Small intestine (tissue), 7 donors: ENCODE results near the gene LAMA3. TPM values are rescaled to one million over a fixed set of nuclear protein-coding genes. Genes with fewer than 3 reads are reported as not detected.
A peak's percentile ranks its signal among the peaks of the same experiment; 100 is the strongest.

Experiments used
- DNase-seq, 2 donors: peaks; one replicate each; pipeline versions ENCODE4 v3.0.0 to v3.0.0-alpha.2; 2013
- FAIRE-seq: peaks from 2 replicates; lab custom pipeline; 2012; peaks lifted over from hg19 to GRCh38; lab: Jason Lieb, UNC
- H3K27ac ChIP-seq, 3 donors: one replicate each; pipeline ENCODE4 v1.5.1; 2013; ENCODE audit warnings: low read length in 2 of 3, mild to moderate bottlenecking in 2 of 3, control low read depth in 1 of 3, inconsistent platforms in 1 of 3, low read depth in 1 of 3, moderate library complexity in 1 of 3
- H3K27me3 ChIP-seq, 3 donors: one replicate each; pipeline ENCODE4 v1.6.1; 2013; ENCODE audit warnings: low read length in 3 of 3, inconsistent platforms in 1 of 3; ENCODE audit not compliant: control insufficient read depth in 3 of 3, insufficient read depth in 3 of 3
- H3K36me3 ChIP-seq, 3 donors: one replicate each; pipeline ENCODE4 v1.6.1; 2013; ENCODE audit warnings: low read length in 3 of 3, inconsistent platforms in 1 of 3, low read depth in 1 of 3, mild to moderate bottlenecking in 1 of 3, moderate library complexity in 1 of 3; ENCODE audit not compliant: control insufficient read depth in 3 of 3, insufficient read depth in 2 of 3
- H3K4me1 ChIP-seq, 3 donors: one replicate each; pipeline ENCODE4 v1.6.1; 2013; ENCODE audit warnings: low read length in 2 of 3, inconsistent platforms in 1 of 3, low read depth in 1 of 3, mild to moderate bottlenecking in 1 of 3, moderate library complexity in 1 of 3; ENCODE audit not compliant: control insufficient read depth in 3 of 3, insufficient read depth in 2 of 3
- H3K4me3 ChIP-seq, 3 donors: one replicate each; pipeline ENCODE4 v1.5.1; 2013; ENCODE audit warnings: low read length in 3 of 3, control low read depth in 1 of 3, inconsistent platforms in 1 of 3, low read depth in 1 of 3, mild to moderate bottlenecking in 1 of 3, moderate library complexity in 1 of 3
- H3K9me3 ChIP-seq, 2 donors: one replicate each; pipeline ENCODE4 v1.6.1; 2013; ENCODE audit warnings: low read depth in 1 of 2, low read length in 1 of 2; ENCODE audit not compliant: control insufficient read depth in 2 of 2, insufficient read depth in 1 of 2
- WGBS, 3 donors: extraction: QIAGEN DNeasy Blood & Tissue Kit; methylation state at CpG; one replicate each; pipeline ENCODE4 v1.1.7; 2013; 5-methylcytosine and 5-hydroxymethylcytosine counted together
- polyA plus RNA-seq, 4 donors: library from polyadenylated mRNA; stranded (reverse) in 3 of 4; unstranded in 1 of 4; fragments of 200-250 nt in 3 of 4; fragments of 120-200 nt in 1 of 4; gene quantifications; one replicate each; pipeline versions ENCODE4 v1.2.1 to v1.2.3, GENCODE V29; 2013
- donor health status: healthy with polysubstance abuse.
- donor health status: control.
- donor health status: control.
- donor health status: Bipolar disorder and iron deficiency.
- donor health status: healthy.

The LAMA3 gene
- polyA plus RNA-seq, 4 donors, result 9.7 to 67.4 (median 22.0) TPM

DNA sequence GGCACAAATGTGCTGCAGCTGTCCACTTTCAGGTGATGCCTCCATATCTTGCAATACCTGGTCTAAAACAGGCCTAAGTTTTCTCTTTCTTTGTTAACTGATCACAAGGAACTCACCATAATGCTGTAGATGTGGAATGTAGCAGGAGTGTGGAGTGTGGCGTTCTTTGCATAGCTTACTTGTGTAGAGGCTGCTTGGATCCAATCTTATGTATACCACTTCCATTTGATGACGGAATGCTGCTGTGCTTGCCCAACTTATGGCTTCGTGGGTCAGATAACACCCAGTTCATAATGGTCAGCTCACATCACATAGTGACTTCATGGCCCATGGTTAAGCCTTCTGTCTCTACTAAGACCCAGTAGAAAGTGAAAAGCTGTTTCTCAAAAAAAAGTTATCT is 114.5 kb downstream of the LAMA3 start:
- FAIRE-seq, result no peak
- no peaks in the 10 kb centered on the region for H3K27me3 ChIP-seq
- no peaks in the 10 kb centered on the region for H3K4me1 ChIP-seq
- no peak for DNase-seq
- H3K9me3 ChIP-seq, result peaks cover 0 to 4% of the 10 kb centered on the region in 2 donors
- H3K27ac ChIP-seq, result no peak overlapping the region
- H3K4me3 ChIP-seq, result no peak overlapping the region
- whole genome bisulfite sequencing, 3 donors, result 87 to 94% (median 89%) methylated on average over 3 of the region's 3 CpGs
- no peaks in the 10 kb centered on the region for H3K36me3 ChIP-seq

GRCh38 chr18:23805898-23806297 is 116.6 kb downstream of the LAMA3 start:
- no peak overlapping the region for H3K27ac ChIP-seq
- no peak overlapping the region for H3K4me3 ChIP-seq
- no peaks in the 10 kb centered on the region for H3K27me3 ChIP-seq
- no peaks in the 10 kb centered on the region for H3K4me1 ChIP-seq
- H3K9me3 ChIP-seq, result peaks cover 0 to 4% of the 10 kb centered on the region in 2 donors
- 83 to 88% (median 85%) methylated on average over 1 of the region's 1 CpG for WGBS, 3 donors
- DNase-seq (no peak), FAIRE-seq (no peak)
- H3K36me3 ChIP-seq, result no peaks in the 10 kb centered on the region

GRCh38 chr18:23809415-23809814 is 120.2 kb downstream of the LAMA3 start:
- H3K4me1 ChIP-seq, result no peaks in the 10 kb centered on the region
- H3K36me3 ChIP-seq, result no peaks in the 10 kb centered on the region
- WGBS, 3 donors, result 72 to 77% (median 75%) methylated on average over 3 of the region's 3 CpGs
- DNase-seq, result no peak
- no peaks in the 10 kb centered on the region for H3K27me3 ChIP-seq
- H3K27ac ChIP-seq, result no peak overlapping the region
- FAIRE-seq, result no peak
- no peak overlapping the region for H3K4me3 ChIP-seq
- peaks cover 0 to 4% of the 10 kb centered on the region in 2 donors for H3K9me3 ChIP-seq

DNA sequence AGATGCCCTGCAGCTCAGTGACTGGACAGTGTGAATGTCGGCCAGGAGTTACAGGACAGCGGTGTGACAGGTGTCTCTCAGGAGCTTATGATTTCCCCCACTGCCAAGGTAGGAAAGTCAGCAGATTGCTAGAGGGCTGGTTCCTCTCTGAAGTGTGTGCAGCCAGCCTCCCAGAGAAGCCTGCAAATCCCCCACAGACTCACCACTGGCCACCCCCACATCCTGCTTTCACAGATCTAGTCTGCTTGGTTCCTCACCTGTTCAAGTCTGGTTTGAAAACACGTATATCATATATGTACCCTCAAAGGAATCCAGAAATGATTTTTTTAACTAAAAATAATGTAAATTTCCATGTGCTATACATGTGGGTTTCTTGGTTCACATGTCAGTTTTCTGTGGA is 121.1 kb downstream of the LAMA3 start:
- FAIRE-seq (no peak), DNase-seq (peak in 1 of 2 donors; percentile 29)
- WGBS, 3 donors, result 75 to 94% (median 76%) methylated on average over 3 of the region's 3 CpGs
- Histone ChIP-seq H3K27ac (no peak overlapping the region), H3K27me3 (no peaks in the 10 kb centered on the region), H3K4me1 (no peaks in the 10 kb centered on the region), H3K9me3 (peaks cover 0 to 4% of the 10 kb centered on the region in 2 donors), H3K4me3 (no peak overlapping the region), H3K36me3 (no peaks in the 10 kb centered on the region)

GRCh38 chr18:23811176-23811575 is 121.9 kb downstream of the LAMA3 start:
- Histone ChIP-seq H3K4me3 (no peak overlapping the region), H3K27ac (no peak overlapping the region), H3K36me3 (no peaks in the 10 kb centered on the region), H3K9me3 (peaks cover 0 to 4% of the 10 kb centered on the region in 2 donors), H3K4me1 (no peaks in the 10 kb centered on the region), H3K27me3 (no peaks in the 10 kb centered on the region)
- WGBS, 3 donors, result 85 to 95% (median 93%) methylated on average over 3 of the region's 3 CpGs
- FAIRE-seq (no peak), DNase-seq (no peak)

DNA sequence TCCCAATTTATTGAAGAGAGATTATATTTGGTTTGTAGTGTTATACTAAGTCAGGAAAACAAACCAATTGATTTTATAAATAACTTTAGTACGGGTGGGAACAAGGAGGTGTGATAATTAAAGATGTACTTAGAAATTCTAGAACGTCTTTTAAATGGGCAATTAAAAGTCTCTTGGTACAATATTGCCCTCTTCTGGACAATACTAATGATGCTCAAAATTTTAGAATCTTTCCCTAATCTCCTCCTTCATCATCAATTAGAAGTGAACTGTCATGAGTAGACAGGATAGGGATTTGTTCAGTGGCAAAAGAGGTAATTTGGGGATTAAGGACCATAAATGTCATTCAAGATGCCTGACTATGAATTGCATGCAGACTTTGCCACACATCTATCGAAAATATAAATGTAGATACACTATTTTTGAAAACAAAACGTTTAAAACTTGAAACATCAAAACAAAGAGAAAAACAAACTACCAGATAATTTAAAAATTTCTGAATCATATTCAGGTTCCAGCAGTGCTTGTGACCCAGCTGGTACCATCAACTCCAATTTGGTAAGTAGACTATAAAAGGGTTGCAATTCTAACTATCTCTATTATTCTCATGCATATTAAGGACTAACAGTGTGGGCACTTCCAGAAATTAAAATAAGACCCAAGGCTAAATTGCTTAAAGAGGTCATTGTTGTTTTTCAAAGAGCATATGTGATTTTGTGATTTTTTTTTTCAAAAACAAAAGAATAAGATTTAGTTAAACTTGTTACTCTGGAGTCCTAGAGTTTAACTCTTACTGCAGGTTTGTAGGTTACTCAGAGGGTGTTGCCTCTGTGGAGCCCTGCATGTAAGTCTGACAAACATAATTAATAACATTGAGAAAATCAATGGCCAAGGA is 123.5 kb downstream of the LAMA3 start:
- Histone ChIP-seq H3K9me3 (no peaks in the 10 kb centered on the region), H3K27ac (no peak overlapping the region), H3K4me1 (no peaks in the 10 kb centered on the region), H3K27me3 (no peaks in the 10 kb centered on the region), H3K4me3 (no peak overlapping the region), H3K36me3 (no peaks in the 10 kb centered on the region)
- DNase-seq, result peak; percentile 27 to 32
- WGBS, 3 donors, result 36 to 43% (median 39%) methylated on average over 4 of the region's 4 CpGs
- FAIRE-seq, result peak; percentile 59

DNA sequence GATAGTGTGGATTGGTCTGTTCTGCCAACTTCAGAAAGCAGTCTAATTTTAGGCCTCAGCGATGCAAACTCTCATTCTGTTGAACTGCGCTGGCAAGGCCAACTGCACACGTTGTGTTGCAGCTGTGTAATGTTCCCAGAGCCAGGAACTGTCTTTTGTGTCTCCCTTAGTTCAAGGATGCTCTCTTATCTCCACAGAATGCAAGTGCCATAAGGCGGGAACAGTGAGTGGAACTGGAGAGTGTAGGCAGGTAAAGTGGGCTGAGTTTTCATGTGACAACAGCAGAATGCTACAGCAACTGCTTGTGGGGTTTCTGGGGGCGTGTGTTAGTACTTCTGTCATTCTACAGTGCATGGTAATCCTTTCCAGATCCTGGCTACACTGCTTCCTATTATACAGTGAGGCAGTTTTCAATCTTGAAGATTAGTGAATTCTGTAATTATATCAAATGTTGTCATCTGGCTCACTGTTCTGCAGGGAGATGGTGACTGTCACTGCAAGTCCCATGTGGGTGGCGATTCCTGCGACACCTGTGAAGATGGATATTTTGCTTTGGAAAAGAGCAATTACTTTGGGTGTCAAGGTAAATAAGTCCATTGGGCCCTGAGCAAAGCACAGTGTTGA is 125.8 kb downstream of the LAMA3 start:
- FAIRE-seq (no peak), DNase-seq (no peak)
- WGBS, 3 donors, result 84 to 91% (median 88%) methylated on average over 7 of the region's 7 CpGs
- Histone ChIP-seq H3K9me3 (no peaks in the 10 kb centered on the region), H3K4me3 (no peak overlapping the region), H3K36me3 (no peaks in the 10 kb centered on the region), H3K27me3 (no peaks in the 10 kb centered on the region), H3K4me1 (no peaks in the 10 kb centered on the region), H3K27ac (no peak overlapping the region)

- Histone ChIP-seq H3K4me3 (no peak overlapping the region), H3K36me3 (no peaks in the 10 kb centered on the region), H3K27me3 (no peaks in the 10 kb centered on the region), H3K27ac (no peak overlapping the region), H3K9me3 (no peaks in the 10 kb centered on the region), H3K4me1 (no peaks in the 10 kb centered on the region)
- FAIRE-seq, result no peak
- 87 to 94% (median 93%) methylated on average over 6 of the region's 6 CpGs for WGBS, 3 donors
- no peak for DNase-seq
Observed at GRCh38 chr18:23816021-23816420, 126.8 kb downstream of the LAMA3 start.
